ENCODE results near the gene HSPA1A. TPM values are rescaled to one million over a fixed set of nuclear protein-coding genes. Genes with fewer than 3 reads are reported as not detected.
A peak's percentile ranks its signal among the peaks of the same experiment; 100 is the strongest.

Gene HSPA1A
- total RNA-seq, 1 experiment from 2014 or later: 51.2 TPM

- no peaks in the 10 kb centered on the region for H3K79me2 ChIP-seq (ENCODE audit: insufficient read depth, low read length)
- H2BK12ac ChIP-seq (ENCODE audit: insufficient read length, low read depth, low read length): no peak overlapping the region
- H4K20me1 ChIP-seq (ENCODE audit: control insufficient read depth, insufficient read depth, insufficient read length): no peaks in the 10 kb centered on the region
- H2BK120ac ChIP-seq (ENCODE audit: low read depth, low read length, poor library complexity, severe bottlenecking): no peak overlapping the region
- H3K27ac ChIP-seq (ENCODE audit: insufficient read length, low read depth, low read length): no peak overlapping the region
- H3K23me2 ChIP-seq (ENCODE audit: insufficient read length, low read depth, low read length, poor library complexity, severe bottlenecking): peaks cover 12% of the 10 kb centered on the region
- H3K23ac ChIP-seq (ENCODE audit: insufficient read length, low read depth, low read length): no peak overlapping the region
- no peak overlapping the region for H3K9ac ChIP-seq (ENCODE audit: extremely low read depth, insufficient read length, low read length)
- H2BK15ac ChIP-seq (ENCODE audit: low read depth, low read length): no peak overlapping the region
- no peak overlapping the region for H3K56ac ChIP-seq (ENCODE audit: insufficient read length, low read depth, low read length)
- H3K27me3 Mint-ChIP-seq (ENCODE audit: low read depth): peaks cover 2% of the 10 kb centered on the region
- H3K4me3 Mint-ChIP-seq: peak overlapping the region; percentile 84 to 98
- peaks cover 13 to 20% of the 10 kb centered on the region in 2 experiments for H3K4me1 Mint-ChIP-seq
- no peak overlapping the region for H3K18ac ChIP-seq (ENCODE audit: insufficient read length, low read depth, low read length)
- H4K5ac ChIP-seq (ENCODE audit: insufficient read length, low read depth, low read length): no peak overlapping the region
- no CpG with 5 or more reads among the region's 7 CpGs for WGBS (ENCODE audit: extremely low coverage, insufficient read length, low lambda C conversion rate)
- H3K14ac ChIP-seq (ENCODE audit: insufficient read depth, low read length): no peak overlapping the region
- no peak overlapping the region for H3K27ac Mint-ChIP-seq
- H2BK20ac ChIP-seq (ENCODE audit: low read depth, low read length, poor library complexity, severe bottlenecking): no peak overlapping the region
- no peaks in the 10 kb centered on the region; a peak in 1 of 5 replicates for H3K9me3 Mint-ChIP-seq
- H3K79me1 ChIP-seq (ENCODE audit: insufficient read depth, low read depth, low read length, poor library complexity, severe bottlenecking): no peaks in the 10 kb centered on the region
- no peak overlapping the region for H2BK5ac ChIP-seq (ENCODE audit: insufficient read length, low read length)
- no peak overlapping the region for H3K4me2 ChIP-seq (ENCODE audit: insufficient read depth, insufficient read length, low read length)
- no peak overlapping the region for H4K91ac ChIP-seq (ENCODE audit: insufficient read length, low read depth, low read length)
- no peaks in the 10 kb centered on the region for H3K9me3 ChIP-seq (ENCODE audit: control insufficient read depth, low read depth, low read length)
- TF ChIP-seq, protein P1, sequence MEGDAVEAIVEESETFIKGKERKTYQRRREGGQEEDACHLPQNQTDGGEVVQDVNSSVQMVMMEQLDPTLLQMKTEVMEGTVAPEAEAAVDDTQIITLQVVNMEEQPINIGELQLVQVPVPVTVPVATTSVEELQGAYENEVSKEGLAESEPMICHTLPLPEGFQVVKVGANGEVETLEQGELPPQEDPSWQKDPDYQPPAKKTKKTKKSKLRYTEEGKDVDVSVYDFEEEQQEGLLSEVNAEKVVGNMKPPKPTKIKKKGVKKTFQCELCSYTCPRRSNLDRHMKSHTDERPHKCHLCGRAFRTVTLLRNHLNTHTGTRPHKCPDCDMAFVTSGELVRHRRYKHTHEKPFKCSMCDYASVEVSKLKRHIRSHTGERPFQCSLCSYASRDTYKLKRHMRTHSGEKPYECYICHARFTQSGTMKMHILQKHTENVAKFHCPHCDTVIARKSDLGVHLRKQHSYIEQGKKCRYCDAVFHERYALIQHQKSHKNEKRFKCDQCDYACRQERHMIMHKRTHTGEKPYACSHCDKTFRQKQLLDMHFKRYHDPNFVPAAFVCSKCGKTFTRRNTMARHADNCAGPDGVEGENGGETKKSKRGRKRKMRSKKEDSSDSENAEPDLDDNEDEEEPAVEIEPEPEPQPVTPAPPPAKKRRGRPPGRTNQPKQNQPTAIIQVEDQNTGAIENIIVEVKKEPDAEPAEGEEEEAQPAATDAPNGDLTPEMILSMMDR (conservative IDR thresholded peaks at IDR 0.05): no peak
- H3K4me1 ChIP-seq (ENCODE audit: insufficient read depth, low read length): no peaks in the 10 kb centered on the region
- no peaks in the 10 kb centered on the region for H3K27me3 ChIP-seq (ENCODE audit: insufficient read depth, low read length)
- no peak overlapping the region for H4K8ac ChIP-seq (replicated peaks; ENCODE audit: insufficient read length, low read depth, low read length)
- no peak overlapping the region for H2AK5ac ChIP-seq (ENCODE audit: insufficient read length, low read length)
- H3K36me3 Mint-ChIP-seq (ENCODE audit: insufficient read depth in 1 of 3, low read depth in 3 of 3): peaks cover 7 to 30% (median 17%) of the 10 kb centered on the region in 3 experiments; a peak in 6 of 7 replicates
- no peak overlapping the region for H2AFZ ChIP-seq (ENCODE audit: low read length)
- no peak for DNase-seq
- no peak overlapping the region for H3K4ac ChIP-seq (ENCODE audit: low read depth, low read length)
- H3T11ph ChIP-seq (ENCODE audit: low read length): no peak overlapping the region
Measured at GRCh38 chr6:31861150-31861549, 45.8 kb downstream of the HSPA1A start.
